GM18858 (cell line): ENCODE data around the gene SPATA4.
A peak's percentile ranks its signal among the peaks of the same experiment; 100 is the strongest.
"Not testable (repeated sequence)": the region's sequence is repeated elsewhere in the genome, so short reads cannot be mapped to it uniquely, and the experiment has no call there.

Experiments used
- ATAC-seq: cut with Tn5 transposase; IDR thresholded peaks from one replicate; pipeline ENCODE4 v1.9.1; 2021; ENCODE audit not compliant: unreplicated experiment

Gene SPATA4

DNA sequence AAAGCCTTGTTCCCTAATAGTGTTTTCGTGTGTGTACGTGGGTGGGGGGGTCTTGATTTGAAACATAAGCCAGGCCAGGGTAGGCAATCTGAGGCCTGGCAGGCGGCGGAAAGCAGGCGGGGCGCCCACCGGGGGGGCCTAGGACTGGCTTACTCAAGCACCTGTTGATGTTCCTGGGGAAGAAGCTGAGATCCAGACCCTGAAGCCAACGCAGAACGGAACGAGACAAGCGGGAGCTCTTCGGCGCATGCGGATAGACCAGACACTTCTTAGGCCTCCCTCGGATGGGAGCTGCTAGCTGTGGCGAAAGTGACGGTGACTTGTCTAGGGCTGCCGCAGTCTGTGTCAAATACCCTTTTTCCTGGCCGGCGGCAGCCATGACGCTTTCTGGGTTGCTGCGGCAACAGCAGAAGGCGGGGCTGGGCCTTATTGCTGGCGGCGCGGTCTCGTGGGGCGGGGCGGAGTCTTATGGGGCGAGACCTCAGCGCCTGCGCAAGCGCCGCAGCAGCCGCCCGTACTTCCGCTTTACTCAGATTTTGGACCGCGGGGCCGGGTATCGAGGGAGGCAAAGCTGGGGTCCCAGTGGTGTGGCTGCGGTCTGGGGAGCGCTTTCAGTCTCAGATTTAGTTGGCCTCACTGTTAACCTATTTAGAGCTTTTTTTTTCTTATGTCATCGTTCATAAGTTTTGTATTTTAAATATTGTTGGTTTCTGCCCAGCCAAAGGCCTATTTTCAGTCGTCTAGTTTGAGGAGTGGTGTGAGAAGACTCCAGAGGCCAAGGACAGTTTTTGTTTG, at the start of gene SPATA4:
TSS of gene SPATA4 (minus strand) at position 402 of the 795 bp plus-strand sequence. CDS start at position 379, 23 bp downstream.
- peak; percentile 92 for ATAC-seq

DNA sequence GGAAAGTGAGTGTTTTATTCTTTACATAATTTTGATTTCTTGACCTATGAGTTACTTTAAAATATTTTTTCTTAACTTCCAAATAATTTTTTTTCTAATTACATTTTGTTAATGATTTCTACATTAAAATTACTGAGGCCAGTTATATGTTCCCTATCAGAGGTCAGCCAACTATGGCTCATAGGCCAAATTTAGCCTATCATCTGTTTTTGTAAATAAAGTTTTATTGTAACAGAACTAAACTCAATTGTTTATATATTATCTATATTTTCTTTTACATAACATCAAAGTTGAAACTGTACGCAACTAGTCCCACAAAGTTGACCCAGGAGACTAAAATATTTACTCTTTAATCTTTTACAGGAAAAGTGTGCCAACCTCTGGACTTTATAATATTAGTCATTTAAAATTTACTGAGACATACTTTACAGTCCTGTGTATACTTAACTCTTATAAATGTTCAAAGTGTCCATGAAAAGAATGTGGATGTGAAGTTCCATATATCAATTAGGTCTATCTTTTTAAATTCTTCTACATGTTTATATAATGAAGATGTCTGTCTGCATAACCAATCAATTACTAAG, 47.5 kb upstream of the SPATA4 start:
- ATAC-seq: no peak

DNA sequence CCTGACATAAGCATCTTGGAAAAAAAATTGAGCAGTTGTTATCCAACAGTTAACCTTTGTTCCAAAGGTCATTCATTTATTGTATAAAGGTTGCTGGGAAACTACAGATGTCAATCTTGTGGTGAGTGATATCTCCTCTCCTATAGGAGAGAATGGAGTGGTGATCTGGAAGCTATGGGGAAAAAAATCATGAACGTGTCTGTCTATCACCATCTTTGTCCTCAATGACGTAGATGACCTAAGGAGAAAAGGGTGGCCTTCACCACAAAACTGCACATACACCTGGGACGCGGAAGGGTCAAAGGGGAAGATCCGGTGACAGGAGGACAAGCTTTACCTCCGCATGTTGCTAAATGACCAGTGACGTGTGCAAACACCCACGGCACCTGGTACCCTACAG, 46.3 kb upstream of the SPATA4 start:
- no peak for ATAC-seq

DNA sequence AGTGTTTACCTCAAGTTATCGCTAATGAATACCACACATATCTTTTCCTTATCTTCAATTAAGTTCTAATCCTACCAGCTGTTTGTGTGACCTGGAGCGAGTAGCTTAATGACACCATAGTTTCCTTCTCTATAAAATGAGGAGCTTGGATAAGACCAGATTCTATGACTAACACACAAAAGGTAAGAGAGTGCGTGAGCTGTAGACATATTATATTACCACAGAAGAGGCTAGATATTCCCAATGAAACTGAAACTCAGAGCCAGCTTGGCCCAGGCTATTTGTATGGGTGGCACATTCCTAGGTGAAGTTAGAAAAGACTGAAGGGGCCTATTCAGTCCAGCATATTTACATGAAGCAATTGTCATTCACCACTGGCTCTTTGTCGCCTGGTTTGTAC, 43.4 kb upstream of the SPATA4 start:
- no peak for ATAC-seq

DNA sequence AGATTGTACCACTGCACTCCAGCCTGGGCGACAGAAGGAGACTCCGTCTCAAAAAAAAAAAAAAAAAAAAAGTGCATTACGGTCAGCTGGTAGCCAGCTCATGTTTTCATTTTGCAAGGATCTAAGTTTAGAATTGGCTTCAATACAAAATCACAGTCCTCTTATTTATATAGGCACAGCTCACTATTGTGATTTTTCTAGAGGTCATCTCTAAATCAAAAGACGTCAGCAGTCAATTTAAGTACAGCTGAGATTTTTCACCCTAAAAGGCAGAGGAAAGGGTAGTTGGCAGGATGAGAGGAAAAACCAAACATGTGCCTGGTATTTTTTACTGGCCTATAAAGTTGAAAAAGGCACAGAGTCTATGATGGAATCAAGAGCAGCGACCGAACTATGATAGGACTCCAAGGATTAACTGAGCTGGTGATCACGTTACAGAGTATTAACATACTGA, 42.8 kb upstream of the SPATA4 start:
- ATAC-seq: no peak

DNA sequence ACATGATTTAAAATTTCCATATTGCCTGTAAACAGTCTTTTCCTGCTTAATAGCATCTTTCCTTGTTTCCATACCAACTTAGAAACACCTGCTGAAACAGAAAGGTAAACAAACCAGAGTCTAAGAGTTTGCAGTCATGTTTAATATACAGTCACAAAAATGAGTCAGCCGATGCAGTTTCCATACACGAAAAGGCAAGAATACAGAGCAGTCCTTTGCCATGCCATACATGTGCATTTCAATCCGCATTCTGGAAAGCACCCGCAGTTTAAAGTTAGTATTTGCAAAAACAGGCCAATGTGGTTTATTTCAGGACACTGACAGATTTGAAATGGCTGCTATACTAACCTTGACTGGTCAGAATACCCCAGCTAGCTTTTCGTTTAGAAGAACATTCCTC, 41.6 kb upstream of the SPATA4 start:
- ATAC-seq: no peak

DNA sequence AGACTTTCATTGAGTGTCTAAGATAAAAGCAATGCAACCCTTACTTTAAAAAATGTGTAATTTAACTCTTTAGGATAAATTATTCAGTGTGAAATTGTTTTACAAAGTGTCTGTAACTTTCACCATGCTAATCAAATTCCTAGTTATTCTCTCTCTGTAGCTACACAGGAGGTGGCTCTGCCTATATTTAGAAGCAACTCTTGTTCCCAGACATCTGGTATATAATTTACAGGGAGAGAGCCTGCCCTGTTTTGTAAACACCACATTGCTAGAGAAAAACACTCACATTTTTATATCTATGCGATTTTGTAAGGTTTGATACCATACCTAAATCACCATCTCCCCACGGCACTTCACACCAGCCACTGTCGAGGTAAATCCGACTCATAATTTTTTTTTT, 35.5 kb upstream of the SPATA4 start:
- no peak for ATAC-seq

DNA sequence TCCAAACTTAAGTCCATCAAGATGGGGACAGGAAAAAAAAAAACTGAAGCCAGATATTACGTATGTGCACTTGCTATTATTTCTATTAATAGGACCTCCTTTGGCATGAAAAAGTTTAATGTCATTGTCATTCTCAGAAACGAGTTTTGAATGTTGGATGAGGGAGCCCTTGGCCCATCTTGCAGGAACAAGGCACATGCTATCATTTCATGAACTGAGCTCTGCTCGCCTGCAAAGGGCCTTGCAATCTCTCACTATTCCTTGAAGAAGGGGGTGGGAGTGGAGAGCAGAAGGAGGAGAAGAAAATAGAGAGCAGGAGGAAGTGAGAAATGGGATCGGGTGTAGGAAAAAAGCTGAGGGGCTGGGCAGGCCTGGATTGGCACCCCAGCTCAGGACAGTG, 34.3 kb upstream of the SPATA4 start:
- ATAC-seq: no peak

DNA sequence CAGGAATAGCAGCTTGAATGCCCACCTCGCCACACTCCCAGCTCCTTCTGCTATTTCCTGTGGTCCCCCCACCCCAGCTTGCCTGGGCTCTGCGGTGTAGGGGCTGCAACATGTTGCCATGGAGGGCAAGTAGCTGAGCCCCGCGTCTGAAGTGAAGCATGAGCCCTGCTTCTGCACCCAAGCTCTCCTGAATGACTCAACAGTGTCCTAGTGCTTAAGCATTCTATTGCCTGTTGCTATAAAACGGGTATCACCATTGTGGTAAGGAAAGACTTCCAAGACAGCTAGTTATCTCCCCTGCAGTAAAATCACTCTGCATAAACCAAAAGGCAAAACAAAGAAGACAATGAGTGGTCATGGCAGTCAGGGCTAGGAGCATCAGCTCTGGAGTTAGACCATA, 31.4 kb upstream of the SPATA4 start:
- ATAC-seq: no peak

DNA sequence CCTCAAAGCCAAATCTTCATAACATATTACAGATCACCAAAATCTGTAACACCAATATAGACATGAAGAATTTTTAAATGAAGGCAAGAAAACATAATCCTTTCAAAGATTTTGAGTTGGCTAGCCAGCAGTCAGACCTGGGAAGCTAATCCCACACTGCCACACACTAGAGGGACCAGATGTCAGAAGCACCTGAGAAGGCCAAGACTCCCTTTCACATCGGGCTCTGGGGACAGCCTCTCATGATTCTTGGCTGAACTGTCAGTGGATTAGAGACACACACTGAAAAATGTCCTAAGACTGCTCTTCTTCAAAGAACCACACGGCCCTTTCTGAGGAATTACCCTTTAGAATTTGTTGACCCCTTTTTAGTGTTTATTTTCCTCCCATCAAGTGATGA, 28.2 kb upstream of the SPATA4 start:
- ATAC-seq: no peak

DNA sequence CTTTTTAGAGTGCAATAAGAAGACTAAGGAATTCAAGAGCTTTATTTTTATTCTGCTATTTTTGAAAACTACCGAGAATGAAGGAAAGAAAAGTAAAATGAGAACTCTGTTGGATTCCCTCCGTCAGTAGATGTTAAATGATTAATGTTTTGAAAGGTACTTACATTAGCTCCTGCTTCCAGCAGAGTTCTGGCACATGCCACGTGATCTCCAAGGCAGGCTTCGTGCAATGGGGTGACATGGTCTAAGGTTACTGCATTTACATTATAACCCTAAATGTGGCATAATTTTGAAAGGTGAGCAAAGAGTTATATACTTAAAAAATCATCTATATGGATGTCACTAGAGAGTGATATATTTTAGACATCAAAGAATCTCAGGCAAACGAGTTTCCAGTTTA, 26.8 kb upstream of the SPATA4 start:
- ATAC-seq: no peak

DNA sequence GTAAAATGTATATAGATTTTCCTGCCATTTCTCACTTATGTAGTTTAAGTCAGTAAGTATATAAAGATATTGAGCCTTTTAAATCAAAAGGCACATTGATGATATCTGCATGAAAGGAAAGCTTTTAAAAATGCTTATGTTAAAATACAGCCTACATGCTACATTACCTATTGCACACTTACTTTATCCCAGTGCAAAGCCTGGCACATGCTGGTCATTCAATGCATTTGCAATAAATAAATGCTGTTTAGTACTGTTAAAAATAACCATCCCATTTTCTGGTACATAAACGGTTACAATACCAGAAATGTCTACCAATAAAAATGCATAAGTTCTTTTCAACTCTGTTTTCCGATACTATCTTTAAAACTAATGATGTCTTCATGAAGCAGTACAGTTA, 22.1 kb upstream of the SPATA4 start:
- no peak for ATAC-seq

DNA sequence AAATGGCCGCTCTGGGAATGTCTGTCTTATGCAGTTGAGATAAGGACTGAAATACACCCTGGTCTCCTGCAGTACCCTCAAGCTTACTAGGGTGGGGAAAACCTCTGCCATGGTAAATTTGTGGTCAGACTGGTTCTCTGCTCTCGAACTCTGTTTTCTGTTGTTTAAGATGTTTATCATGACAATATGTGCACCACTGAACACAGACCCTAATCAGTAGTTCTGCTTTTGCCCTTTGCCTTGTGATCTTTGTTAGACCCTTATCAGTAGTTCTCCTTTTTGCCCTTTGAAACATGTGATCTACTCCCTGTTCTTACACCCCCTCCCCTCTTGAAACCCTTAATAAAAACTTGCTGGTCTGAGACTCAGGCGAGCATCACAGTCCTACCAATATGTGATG, 17.0 kb upstream of the SPATA4 start:
- ATAC-seq: not testable (repeated sequence)

DNA sequence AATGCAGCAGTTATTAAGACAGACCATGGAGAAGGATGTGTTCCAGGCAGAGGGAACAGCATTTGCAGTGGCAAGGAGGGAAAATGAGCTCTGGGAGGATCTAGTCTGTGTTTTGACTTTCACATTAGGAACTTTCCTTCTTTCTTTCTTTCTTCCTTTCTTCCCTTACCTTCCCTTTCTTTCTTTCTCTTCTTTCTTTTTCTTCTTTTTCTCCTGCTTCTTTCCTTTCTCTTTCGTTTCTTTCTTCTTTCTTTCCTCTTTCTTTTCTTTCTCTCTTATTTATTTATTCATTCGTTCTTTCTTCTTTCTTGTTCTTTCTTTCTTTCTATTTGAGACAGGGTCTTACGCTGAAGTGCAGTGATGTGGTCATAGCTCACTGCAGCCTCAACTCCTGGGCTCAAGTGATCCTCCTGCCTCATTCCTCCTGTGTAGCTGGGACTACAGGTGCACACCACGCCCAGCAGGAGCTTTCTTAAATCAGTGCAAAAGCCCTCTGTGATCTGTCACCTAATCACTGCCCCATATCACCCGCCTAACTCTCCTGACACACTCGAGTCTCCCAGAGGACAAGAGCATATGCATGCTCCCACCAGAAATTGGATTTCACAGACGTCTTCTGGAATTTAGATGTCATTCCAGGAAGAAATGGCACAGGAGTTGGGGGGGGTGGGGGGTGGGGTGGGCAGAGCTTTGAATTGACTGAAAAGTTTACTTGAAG, 15.4 kb upstream of the SPATA4 start:
- ATAC-seq: no peak

DNA sequence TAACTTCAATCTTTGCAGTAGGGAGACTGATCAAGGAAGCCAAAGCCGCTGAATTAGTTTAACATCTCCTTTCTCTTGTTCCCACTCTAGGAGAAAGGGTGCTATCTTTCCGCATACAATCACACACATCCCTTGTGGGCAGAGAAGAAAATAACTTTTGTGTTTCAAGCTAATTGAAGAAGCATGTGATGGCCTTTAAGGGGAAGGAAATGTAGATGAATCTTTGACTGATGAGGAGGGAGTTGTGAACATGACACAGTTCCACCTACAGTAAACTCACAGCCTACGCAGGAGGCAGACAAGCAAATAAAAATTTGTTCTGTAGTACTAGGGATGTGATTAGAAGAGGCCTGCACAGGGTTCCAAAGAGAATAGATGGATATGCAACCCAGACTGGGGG, 14.7 kb upstream of the SPATA4 start:
- ATAC-seq: no peak

DNA sequence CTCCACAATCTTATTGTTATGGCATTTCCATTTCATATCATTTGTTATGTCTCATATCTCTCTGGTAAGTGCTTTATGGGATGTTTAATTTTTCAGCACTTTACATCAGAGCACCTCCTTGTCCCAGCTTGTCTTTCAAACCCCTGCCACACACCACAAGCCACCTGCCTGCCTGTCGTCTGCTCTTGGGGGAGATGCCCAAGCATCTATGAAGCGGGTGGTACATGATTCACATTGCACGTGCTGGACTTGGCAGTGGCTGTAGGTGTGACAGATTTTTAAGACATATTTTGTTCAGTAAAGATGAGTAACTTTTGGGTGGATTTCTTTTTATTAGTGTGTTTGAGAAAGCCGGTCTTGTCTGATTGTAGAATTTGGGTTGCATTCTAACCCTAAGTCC, 14.2 kb upstream of the SPATA4 start:
- no peak for ATAC-seq

DNA sequence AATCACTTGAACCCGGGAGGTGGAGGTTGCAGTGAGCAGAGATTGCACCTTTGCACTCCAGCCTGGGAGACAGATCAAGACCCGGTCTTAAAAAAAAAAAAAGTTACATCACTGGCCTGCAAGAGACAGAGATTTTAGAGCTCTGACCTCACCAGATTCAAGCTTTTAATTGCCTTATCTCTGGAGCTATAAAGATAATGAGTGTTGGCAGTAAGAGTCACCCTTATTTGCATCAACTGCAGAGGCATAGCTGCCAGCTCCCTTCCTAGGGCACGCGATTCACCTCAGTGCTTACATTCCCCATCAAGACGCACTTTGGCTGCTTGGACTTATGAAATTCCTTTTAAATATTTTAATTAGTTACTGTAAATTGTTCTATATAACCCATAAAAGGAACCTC, 12.5 kb upstream of the SPATA4 start:
- ATAC-seq: no peak

DNA sequence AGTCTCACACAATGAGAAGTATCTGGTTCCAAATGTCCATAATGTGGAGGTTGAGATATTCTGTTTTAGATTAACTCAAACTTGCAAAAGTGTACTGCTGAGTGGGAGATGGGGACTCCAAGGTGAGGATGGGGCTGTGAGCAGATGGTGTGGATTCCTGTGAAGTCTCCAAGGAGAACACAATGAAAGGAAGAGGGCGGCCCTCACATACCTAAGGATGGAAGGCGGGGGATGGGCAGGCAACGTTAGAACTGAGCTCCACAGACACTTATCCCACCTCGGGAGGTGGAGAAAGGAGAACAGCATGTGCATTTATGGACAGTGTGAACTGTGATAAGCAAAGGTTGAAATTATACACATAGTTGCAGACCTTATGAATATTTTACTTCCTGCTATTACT, 9.9 kb upstream of the SPATA4 start:
- no peak for ATAC-seq

DNA sequence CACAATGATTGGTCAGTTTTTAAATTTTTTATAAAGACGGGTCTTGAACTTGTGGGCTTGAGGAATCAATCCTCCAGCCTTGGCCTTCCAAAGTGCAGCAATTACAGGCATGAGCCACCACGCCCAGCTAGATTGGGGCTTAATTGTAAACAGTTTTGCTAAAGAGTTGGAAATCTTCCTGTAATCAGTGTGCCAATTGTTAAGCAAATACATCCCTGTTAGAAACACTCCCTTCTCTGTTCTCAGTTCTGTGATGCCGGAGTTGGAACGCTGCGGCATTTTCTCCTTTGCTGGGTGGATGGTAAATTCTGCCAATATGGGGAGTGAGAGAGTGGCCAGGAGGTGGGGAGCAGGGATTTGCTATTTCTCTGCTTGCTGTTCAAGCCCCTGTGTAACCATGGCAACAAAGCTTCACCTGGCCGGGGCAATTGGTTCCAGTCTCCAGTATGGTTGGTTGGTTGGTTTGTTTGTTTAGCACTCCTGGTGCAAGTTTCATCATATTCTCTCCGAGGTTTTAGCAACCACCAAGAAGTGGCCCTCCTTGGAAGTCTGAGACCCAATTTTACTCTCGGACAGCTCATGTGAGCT, 3.0 kb upstream of the SPATA4 start:
- no peak for ATAC-seq

DNA sequence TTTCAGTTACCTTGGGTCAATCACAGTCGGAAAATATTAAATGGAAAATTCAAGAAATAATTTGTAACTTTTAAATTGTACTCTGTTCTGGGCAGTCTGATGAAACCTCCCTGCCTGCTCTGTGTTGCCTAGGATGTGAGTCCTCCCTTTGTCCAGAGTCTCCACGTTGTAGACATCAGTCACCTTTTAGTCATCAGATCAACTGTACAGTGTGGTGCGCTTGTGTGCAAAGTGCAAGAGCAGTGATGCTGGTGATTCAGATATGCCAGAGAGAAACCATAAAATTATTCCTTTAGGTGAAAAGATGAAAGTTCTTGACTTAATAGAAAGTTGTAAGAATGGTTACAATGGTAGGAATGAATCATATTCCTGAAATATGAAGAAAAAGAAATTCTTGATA, 1.4 kb downstream of the SPATA4 start:
- no peak for ATAC-seq

DNA sequence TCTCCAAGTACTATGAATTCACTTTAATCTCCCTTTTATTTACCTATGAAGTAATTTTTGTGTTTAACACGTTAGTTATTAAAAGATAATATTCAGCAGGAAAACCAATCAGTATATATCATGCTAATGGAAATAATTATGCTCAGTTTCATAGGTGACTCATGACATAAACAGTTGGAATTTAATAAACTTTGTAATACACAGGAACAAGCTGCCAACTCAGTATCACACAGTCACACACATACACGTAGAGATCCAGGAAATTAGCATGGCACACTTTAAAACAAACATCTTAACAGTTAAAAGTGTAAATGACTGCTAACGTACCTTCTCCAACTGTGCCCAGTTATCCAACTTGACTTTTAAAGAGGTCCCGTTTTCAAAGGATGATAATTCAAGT, 2.3 kb downstream of the SPATA4 start:
- ATAC-seq: no peak

DNA sequence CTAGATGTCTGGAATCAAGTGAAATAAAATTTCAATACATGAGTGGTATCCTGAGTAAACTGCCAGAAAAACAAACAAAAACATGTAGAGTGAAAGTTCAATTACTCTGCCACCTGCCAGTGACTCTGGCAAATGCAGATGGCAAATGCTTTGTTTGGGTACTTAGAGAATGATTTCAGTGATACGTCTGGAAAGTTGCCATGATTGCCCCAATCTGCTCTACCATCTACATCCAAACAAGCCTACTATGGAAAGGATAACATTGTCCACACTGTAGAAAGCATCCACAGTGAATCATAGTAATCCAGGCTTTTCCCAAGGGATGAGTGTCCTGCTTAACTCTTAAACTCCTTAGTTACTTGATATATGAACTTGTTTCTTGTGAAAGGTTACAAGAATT, 3.4 kb downstream of the SPATA4 start:
- no peak for ATAC-seq
